Measurements from ENCODE around the gene KISS1.

Gene KISS1

GRCh38 chr1:204191456-204191855, 4.8 kb downstream of the KISS1 start:
- peak overlapping the region in 8 of 11 experiments; percentile 19 to 90 (median 83); a peak in 13 of 22 replicates for H3K27ac ChIP-seq
- TF ChIP-seq Cebpa-rat (IDR thresholded peaks at IDR 0.05) = no peak
- peaks cover 0 to 6% (median 0%) of the 10 kb centered on the region in 11 experiments; a peak in 1 of 22 replicates for H3K27me3 ChIP-seq
- no peaks in the 10 kb centered on the region for H3K36me3 ChIP-seq
- H3K4me2 ChIP-seq = peak overlapping the region; percentile 44 to 96 (median 87)
- peak overlapping the region in 4 of 11 experiments; percentile 15 to 77 (median 40); a peak in 8 of 22 replicates for H3K9ac ChIP-seq
- H3K4me1 ChIP-seq = peaks cover 59 to 99% (median 93%) of the 10 kb centered on the region in 10 experiments
- no peaks in the 10 kb centered on the region for H3K9me3 ChIP-seq (replicated peaks in 1 of 11)
- H4K20me1 ChIP-seq = no peaks in the 10 kb centered on the region; a peak in 1 of 22 replicates
- no peak overlapping the region for H3K4me3 ChIP-seq

- Histone ChIP-seq H3K9me3 (replicated peaks in 1 of 11) (no peaks in the 10 kb centered on the region), H3K36me3 (no peaks in the 10 kb centered on the region), H3K4me1 (peaks cover 59 to 94% (median 84%) of the 10 kb centered on the region in 10 experiments), H3K4me3 (peak overlapping the region in 8 of 10 experiments; percentile 34 to 61 (median 44); a peak in 14 of 20 replicates), H4K20me1 (no peaks in the 10 kb centered on the region), H3K4me2 (peak overlapping the region; percentile 83 to 97 (median 91)), H3K27ac (peak overlapping the region in 9 of 11 experiments; percentile 44 to 90 (median 84); a peak in 17 of 22 replicates), H3K27me3 (no peaks in the 10 kb centered on the region), H3K9ac (peak overlapping the region in 9 of 11 experiments; percentile 45 to 81 (median 69); a peak in 17 of 22 replicates)
- TF ChIP-seq Cebpa-rat (IDR thresholded peaks at IDR 0.05) = peak in 10 of 11 experiments; percentile 51 to 98 (median 90); a peak in 18 of 22 replicates
Observed at GRCh38 chr1:204190212-204191211, 5.8 kb downstream of the KISS1 start.

GRCh38 chr1:204188959-204189639, 7.2 kb downstream of the KISS1 start:
- H3K27me3 ChIP-seq = no peaks in the 10 kb centered on the region
- no peaks in the 10 kb centered on the region for H3K9me3 ChIP-seq (replicated peaks in 1 of 11)
- peak overlapping the region; percentile 69 to 97 (median 88) for H3K4me2 ChIP-seq
- H3K4me1 ChIP-seq = peaks cover 50 to 80% (median 70%) of the 10 kb centered on the region in 10 experiments
- H3K36me3 ChIP-seq = no peaks in the 10 kb centered on the region
- peak overlapping the region in 4 of 10 experiments; percentile 17 to 26 (median 19); a peak in 5 of 20 replicates for H3K4me3 ChIP-seq
- H3K27ac ChIP-seq = peak overlapping the region in 8 of 11 experiments; percentile 8 to 89 (median 80); a peak in 16 of 22 replicates
- peak overlapping the region in 6 of 11 experiments; percentile 36 to 72 (median 63); a peak in 10 of 22 replicates for H3K9ac ChIP-seq
- no peak for TF ChIP-seq Cebpa-rat (IDR thresholded peaks at IDR 0.05)
- no peaks in the 10 kb centered on the region for H4K20me1 ChIP-seq

GRCh38 chr1:204186597-204186996, 9.7 kb downstream of the KISS1 start:
- TF ChIP-seq Cebpa-rat (IDR thresholded peaks at IDR 0.05) = no peak
- no peaks in the 10 kb centered on the region for H3K36me3 ChIP-seq
- peaks cover 38 to 69% (median 47%) of the 10 kb centered on the region in 10 experiments for H3K4me1 ChIP-seq
- H3K4me2 ChIP-seq = peak overlapping the region in 6 of 11 experiments; percentile 2 to 91 (median 46); a peak in 7 of 22 replicates
- no peak overlapping the region for H3K27ac ChIP-seq
- no peaks in the 10 kb centered on the region for H4K20me1 ChIP-seq
- no peak overlapping the region for H3K4me3 ChIP-seq
- no peak overlapping the region for H3K9ac ChIP-seq
- H3K27me3 ChIP-seq = no peaks in the 10 kb centered on the region
- H3K9me3 ChIP-seq (replicated peaks in 1 of 11) = no peaks in the 10 kb centered on the region

GRCh38 chr1:204181116-204181515, 15.2 kb downstream of the KISS1 start:
- Histone ChIP-seq H3K4me2 (peak overlapping the region in 10 of 11 experiments; percentile 29 to 92 (median 84); a peak in 19 of 22 replicates), H3K9ac (no peak overlapping the region), H3K4me3 (no peak overlapping the region), H3K27me3 (no peaks in the 10 kb centered on the region), H3K9me3 (replicated peaks in 1 of 11) (no peaks in the 10 kb centered on the region), H3K36me3 (no peaks in the 10 kb centered on the region), H4K20me1 (no peaks in the 10 kb centered on the region), H3K27ac (no peak overlapping the region), H3K4me1 (peaks cover 46 to 69% (median 56%) of the 10 kb centered on the region in 10 experiments)
- TF ChIP-seq Cebpa-rat (IDR thresholded peaks at IDR 0.05) = no peak

GRCh38 chr1:204180133-204180532, 16.2 kb downstream of the KISS1 start:
- TF ChIP-seq Cebpa-rat (IDR thresholded peaks at IDR 0.05) = no peak
- H4K20me1 ChIP-seq = no peaks in the 10 kb centered on the region
- peaks cover 49 to 67% (median 59%) of the 10 kb centered on the region in 10 experiments for H3K4me1 ChIP-seq
- no peaks in the 10 kb centered on the region for H3K36me3 ChIP-seq
- H3K27me3 ChIP-seq = no peaks in the 10 kb centered on the region
- peak overlapping the region in 1 of 11 experiments; percentile 1; a peak in 1 of 22 replicates for H3K27ac ChIP-seq
- H3K9me3 ChIP-seq (replicated peaks in 1 of 11) = no peaks in the 10 kb centered on the region
- peak overlapping the region; percentile 77 to 93 (median 84) for H3K4me2 ChIP-seq
- no peak overlapping the region for H3K9ac ChIP-seq
- no peak overlapping the region for H3K4me3 ChIP-seq

GRCh38 chr1:204178487-204179281, 17.6 kb downstream of the KISS1 start:
- Histone ChIP-seq H3K27ac (peak overlapping the region in 8 of 11 experiments; percentile 24 to 72 (median 59); a peak in 16 of 22 replicates), H3K4me2 (peak overlapping the region; percentile 77 to 93 (median 84)), H3K27me3 (no peaks in the 10 kb centered on the region), H3K9me3 (replicated peaks in 1 of 11) (no peaks in the 10 kb centered on the region), H3K4me1 (peaks cover 49 to 67% (median 59%) of the 10 kb centered on the region in 10 experiments), H3K4me3 (peak overlapping the region in 2 of 10 experiments; percentile 9 to 29; a peak in 1 of 20 replicates), H3K9ac (peak overlapping the region in 7 of 11 experiments; percentile 18 to 68 (median 47); a peak in 12 of 22 replicates), H4K20me1 (no peaks in the 10 kb centered on the region), H3K36me3 (no peaks in the 10 kb centered on the region)
- no peak for TF ChIP-seq Cebpa-rat (IDR thresholded peaks at IDR 0.05)

GRCh38 chr1:204177133-204177532, 19.2 kb downstream of the KISS1 start:
- Histone ChIP-seq H4K20me1 (no peaks in the 10 kb centered on the region), H3K4me2 (peak overlapping the region; percentile 77 to 93 (median 84)), H3K9me3 (replicated peaks in 1 of 11) (peaks cover 0 to 4% (median 0%) of the 10 kb centered on the region in 11 experiments; a peak in 2 of 22 replicates), H3K36me3 (no peaks in the 10 kb centered on the region), H3K27me3 (no peaks in the 10 kb centered on the region), H3K9ac (no peak overlapping the region), H3K27ac (peak overlapping the region in 3 of 11 experiments; percentile 57 to 69 (median 68); a peak in 4 of 22 replicates), H3K4me1 (peaks cover 49 to 63% (median 59%) of the 10 kb centered on the region in 10 experiments), H3K4me3 (no peak overlapping the region; a peak in 1 of 20 replicates)
- no peak for TF ChIP-seq Cebpa-rat (IDR thresholded peaks at IDR 0.05)
